ENCODE data around the gene THSD4. TPM values are rescaled to one million over a fixed set of nuclear protein-coding genes. Genes with fewer than 3 reads are reported as not detected.

Gene THSD4
- polyA plus RNA-seq, 1 donor from 2014 or later, result 0.46 TPM

DNA sequence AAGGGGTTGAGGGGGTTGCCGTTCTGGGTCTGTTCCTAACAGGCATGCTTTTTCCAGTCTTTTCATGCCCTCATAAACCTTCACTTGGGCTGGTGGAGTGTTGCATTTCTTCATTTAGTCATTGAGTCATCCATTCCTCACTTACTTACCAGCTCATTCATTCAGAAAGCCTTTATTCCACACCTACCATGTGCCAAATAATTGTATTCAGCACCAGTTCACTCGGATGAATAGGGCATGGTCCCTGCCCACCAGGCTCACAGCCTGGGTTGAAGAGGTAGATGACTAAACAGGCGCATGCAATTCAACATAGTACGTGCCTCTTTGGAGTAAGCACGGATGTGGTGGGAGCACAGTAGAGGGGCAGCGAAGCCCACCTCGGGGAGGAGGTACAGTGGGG, 35.1 kb upstream of the THSD4 start (continued):
- TF ChIP-seq, protein P1, sequence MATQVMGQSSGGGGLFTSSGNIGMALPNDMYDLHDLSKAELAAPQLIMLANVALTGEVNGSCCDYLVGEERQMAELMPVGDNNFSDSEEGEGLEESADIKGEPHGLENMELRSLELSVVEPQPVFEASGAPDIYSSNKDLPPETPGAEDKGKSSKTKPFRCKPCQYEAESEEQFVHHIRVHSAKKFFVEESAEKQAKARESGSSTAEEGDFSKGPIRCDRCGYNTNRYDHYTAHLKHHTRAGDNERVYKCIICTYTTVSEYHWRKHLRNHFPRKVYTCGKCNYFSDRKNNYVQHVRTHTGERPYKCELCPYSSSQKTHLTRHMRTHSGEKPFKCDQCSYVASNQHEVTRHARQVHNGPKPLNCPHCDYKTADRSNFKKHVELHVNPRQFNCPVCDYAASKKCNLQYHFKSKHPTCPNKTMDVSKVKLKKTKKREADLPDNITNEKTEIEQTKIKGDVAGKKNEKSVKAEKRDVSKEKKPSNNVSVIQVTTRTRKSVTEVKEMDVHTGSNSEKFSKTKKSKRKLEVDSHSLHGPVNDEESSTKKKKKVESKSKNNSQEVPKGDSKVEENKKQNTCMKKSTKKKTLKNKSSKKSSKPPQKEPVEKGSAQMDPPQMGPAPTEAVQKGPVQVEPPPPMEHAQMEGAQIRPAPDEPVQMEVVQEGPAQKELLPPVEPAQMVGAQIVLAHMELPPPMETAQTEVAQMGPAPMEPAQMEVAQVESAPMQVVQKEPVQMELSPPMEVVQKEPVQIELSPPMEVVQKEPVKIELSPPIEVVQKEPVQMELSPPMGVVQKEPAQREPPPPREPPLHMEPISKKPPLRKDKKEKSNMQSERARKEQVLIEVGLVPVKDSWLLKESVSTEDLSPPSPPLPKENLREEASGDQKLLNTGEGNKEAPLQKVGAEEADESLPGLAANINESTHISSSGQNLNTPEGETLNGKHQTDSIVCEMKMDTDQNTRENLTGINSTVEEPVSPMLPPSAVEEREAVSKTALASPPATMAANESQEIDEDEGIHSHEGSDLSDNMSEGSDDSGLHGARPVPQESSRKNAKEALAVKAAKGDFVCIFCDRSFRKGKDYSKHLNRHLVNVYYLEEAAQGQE (IDR thresholded peaks at IDR 0.05; ENCODE audit: borderline replicate concordance), result no peak
- TF ChIP-seq, protein P2, sequence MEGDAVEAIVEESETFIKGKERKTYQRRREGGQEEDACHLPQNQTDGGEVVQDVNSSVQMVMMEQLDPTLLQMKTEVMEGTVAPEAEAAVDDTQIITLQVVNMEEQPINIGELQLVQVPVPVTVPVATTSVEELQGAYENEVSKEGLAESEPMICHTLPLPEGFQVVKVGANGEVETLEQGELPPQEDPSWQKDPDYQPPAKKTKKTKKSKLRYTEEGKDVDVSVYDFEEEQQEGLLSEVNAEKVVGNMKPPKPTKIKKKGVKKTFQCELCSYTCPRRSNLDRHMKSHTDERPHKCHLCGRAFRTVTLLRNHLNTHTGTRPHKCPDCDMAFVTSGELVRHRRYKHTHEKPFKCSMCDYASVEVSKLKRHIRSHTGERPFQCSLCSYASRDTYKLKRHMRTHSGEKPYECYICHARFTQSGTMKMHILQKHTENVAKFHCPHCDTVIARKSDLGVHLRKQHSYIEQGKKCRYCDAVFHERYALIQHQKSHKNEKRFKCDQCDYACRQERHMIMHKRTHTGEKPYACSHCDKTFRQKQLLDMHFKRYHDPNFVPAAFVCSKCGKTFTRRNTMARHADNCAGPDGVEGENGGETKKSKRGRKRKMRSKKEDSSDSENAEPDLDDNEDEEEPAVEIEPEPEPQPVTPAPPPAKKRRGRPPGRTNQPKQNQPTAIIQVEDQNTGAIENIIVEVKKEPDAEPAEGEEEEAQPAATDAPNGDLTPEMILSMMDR (IDR thresholded peaks at IDR 0.05; ENCODE audit: poor library complexity, severe bottlenecking), result no peak

DNA sequence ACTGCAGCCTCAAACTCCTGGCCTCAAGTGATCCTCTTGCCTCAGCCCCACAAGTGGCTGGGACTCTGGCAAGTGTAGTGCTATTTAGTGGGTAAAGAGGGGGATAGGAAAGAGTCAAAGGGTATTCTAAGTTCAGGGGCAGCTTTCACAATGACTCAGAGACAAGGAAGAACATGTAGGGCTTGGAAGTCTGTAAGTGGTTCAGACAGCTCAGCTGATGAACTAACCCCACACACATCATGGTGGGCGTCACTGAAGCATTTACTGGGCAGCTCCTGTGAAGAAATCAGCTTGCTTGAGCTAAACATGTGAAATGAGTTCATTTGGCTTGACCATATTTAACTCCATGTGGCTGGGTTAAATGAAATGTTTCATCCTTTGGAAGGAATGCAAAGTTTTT, 34.6 kb upstream of the THSD4 start:
- H2AFZ ChIP-seq (ENCODE audit: low read depth, low read length), result no peak overlapping the region
- H3K4me3 ChIP-seq (ENCODE audit: low read length), result no peak overlapping the region
- no peak overlapping the region for H3K27ac ChIP-seq (ENCODE audit: low read length)
- no peaks in the 10 kb centered on the region for H3K27me3 ChIP-seq (ENCODE audit: insufficient read depth, low read depth, low read length)
- H3K79me2 ChIP-seq (replicated peaks; ENCODE audit: insufficient read depth, low read length), result no peaks in the 10 kb centered on the region
- TF ChIP-seq RAD21 (conservative IDR thresholded peaks at IDR 0.05) (no peak), EP300 (conservative IDR thresholded peaks at IDR 0.05; ENCODE audit: poor library complexity, severe bottlenecking) (no peak), TAF1 (IDR thresholded peaks at IDR 0.05; ENCODE audit: low read depth) (no peak), EZH2 (IDR thresholded peaks at IDR 0.05; ENCODE audit: borderline replicate concordance, insufficient read depth, low read length, poor library complexity, severe bottlenecking) (no peak), MXI1 (conservative IDR thresholded peaks at IDR 0.05; ENCODE audit: poor library complexity, severe bottlenecking) (no peak), POLR2AphosphoS5 (IDR thresholded peaks at IDR 0.05) (no peak), SMC3 (conservative IDR thresholded peaks at IDR 0.05; ENCODE audit: poor library complexity) (no peak)
- TF ChIP-seq, protein P1 (IDR thresholded peaks at IDR 0.05; ENCODE audit: borderline replicate concordance), result no peak
- TF ChIP-seq, protein P2 (IDR thresholded peaks at IDR 0.05; ENCODE audit: poor library complexity, severe bottlenecking), result no peak
- no peaks in the 10 kb centered on the region for H3K9me3 ChIP-seq (ENCODE audit: low read length)
- no peak overlapping the region for H3K4me2 ChIP-seq (ENCODE audit: low read length)
- no peak overlapping the region for H3K9ac ChIP-seq (ENCODE audit: low read length)
- no peaks in the 10 kb centered on the region for H3K9me2 ChIP-seq (ENCODE audit: insufficient read depth, low read length)
- no peaks in the 10 kb centered on the region for H3F3A ChIP-seq (ENCODE audit: insufficient read depth, low read length, poor library complexity, severe bottlenecking)
- H4K20me1 ChIP-seq (ENCODE audit: insufficient read depth), result no peaks in the 10 kb centered on the region
- H3K36me3 ChIP-seq (ENCODE audit: insufficient read depth, low read length), result no peaks in the 10 kb centered on the region

Data from neural cell (in vitro differentiated cells).